Measurements from ENCODE around the gene PEAK1. TPM values are rescaled to one million over a fixed set of nuclear protein-coding genes. Genes with fewer than 3 reads are reported as not detected.

The PEAK1 gene
- polyA plus RNA-seq, 2 of the 4 experiments (the other 2 are of a cell fraction) = 7.5 to 13.7 TPM

GRCh38 chr15:77143616-77144015, 276.3 kb downstream of the PEAK1 start:
- ATAC-seq (no peak), DNase-seq (ENCODE audit: low read depth in 1 of 2, low spot score in 1 of 2) (no peak), FAIRE-seq (no peak)
- CTCF ChIA-PET = interaction anchor here (0.6 kb wide), 1 partner anchor 26 kb away, joined by 3 read pairs; no protein-coding TSS in a partner anchor
- Histone ChIP-seq H3K4me3 (no peak overlapping the region), H3K4me2 (no peak overlapping the region), H3K9me3 (no peaks in the 10 kb centered on the region; the same call in 1 of the 3 replicates), H3K4me1 (no peaks in the 10 kb centered on the region), H3K27ac (no peak overlapping the region)
- TF ChIP-seq HOXB13 (CRISPR knock-in tag; IDR thresholded peaks at IDR 0.05; ENCODE audit: low read depth) (no peak), EP300 (IDR thresholded peaks at IDR 0.05) (no peak), CEBPB (IDR thresholded peaks at IDR 0.05) (no peak), CBX8 (IDR thresholded peaks at IDR 0.05) (no peak), PBX3 (IDR thresholded peaks at IDR 0.05) (no peak), RFX5 (IDR thresholded peaks at IDR 0.05) (no peak), RARB (CRISPR knock-in tag; IDR thresholded peaks at IDR 0.05) (no peak), NPAS2 (CRISPR knock-in tag; IDR thresholded peaks at IDR 0.05; ENCODE audit: borderline replicate concordance) (no peak), ATOH8 (CRISPR knock-in tag; IDR thresholded peaks at IDR 0.05; ENCODE audit: low read depth) (no peak), KDM1A (IDR thresholded peaks at IDR 0.05; ENCODE audit: low read depth) (no peak), SREBF2 (IDR thresholded peaks at IDR 0.05) (no peak), FOXS1 (CRISPR knock-in tag; IDR thresholded peaks at IDR 0.05) (no peak), SMC3 (IDR thresholded peaks at IDR 0.05) (no peak), BCL3 (IDR thresholded peaks at IDR 0.05) (no peak), CTCF (IDR thresholded peaks at IDR 0.05) (no peak)
- POLR2A ChIA-PET = no interaction called here

GRCh38 chr15:77143191-77143590, 276.7 kb downstream of the PEAK1 start:
- ChIA-PET POLR2A (no interaction called here), CTCF (no interaction called here)
- ATAC-seq (no peak), DNase-seq (ENCODE audit: low read depth in 1 of 2, low spot score in 1 of 2) (no peak), FAIRE-seq (no peak)
- no peak for TF ChIP-seq POLR2A (IDR thresholded peaks at IDR 0.05; ENCODE audit: low read length)
- no peak for TF ChIP-seq FOXS1 (CRISPR knock-in tag; IDR thresholded peaks at IDR 0.05)
- no peak for TF ChIP-seq GATA3 (IDR thresholded peaks at IDR 0.05; ENCODE audit: borderline replicate concordance)
- no peak for TF ChIP-seq KDM5A (IDR thresholded peaks at IDR 0.05)
- no peak for TF ChIP-seq HOXA7 (CRISPR knock-in tag; IDR thresholded peaks at IDR 0.05)
- TF ChIP-seq SMC3 (IDR thresholded peaks at IDR 0.05) = no peak
- no peak for TF ChIP-seq JUN (IDR thresholded peaks at IDR 0.05)
- TF ChIP-seq RCOR1 (IDR thresholded peaks at IDR 0.05; ENCODE audit: low read depth, low read length) = no peak
- no peak for TF ChIP-seq HOXB13 (CRISPR knock-in tag; IDR thresholded peaks at IDR 0.05; ENCODE audit: low read depth)
- TF ChIP-seq RFX5 (IDR thresholded peaks at IDR 0.05) = no peak
- TF ChIP-seq ZNF302 (CRISPR knock-in tag; IDR thresholded peaks at IDR 0.05) = no peak
- no peak for TF ChIP-seq HES2 (IDR thresholded peaks at IDR 0.05)
- Histone ChIP-seq H3K4me2 (no peak overlapping the region), H3K4me1 (no peaks in the 10 kb centered on the region), H3K4me3 (no peak overlapping the region), H3K9me3 (no peaks in the 10 kb centered on the region; the same call in 1 of the 3 replicates), H3K27ac (no peak overlapping the region)
- WGBS (ENCODE audit: missing lambda C conversion rate) = 83% methylated on average over 7 of the region's 7 CpGs

All from A549 (cell line).